GM12878 (cell line): ENCODE measurements around the gene NGFR. TPM values are rescaled to one million over a fixed set of nuclear protein-coding genes. Genes with fewer than 3 reads are reported as not detected.

Experiments used
- ATAC-seq: fragments of 200-7000 bp; cut with Tn5 transposase; 3 replicates; pipeline ENCODE4 v1.9.1; 2020; ENCODE audit warnings: mild to moderate bottlenecking, moderate library complexity
- BruUV-seq: library from RNA; stranded (reverse); fragments of 400-500 nt; replicated peaks from 2 replicates; lab custom pipeline; 2021; lab: Mats Ljungman, UMichigan
- CTCF ChIA-PET: fragments of 300-600 bp; sonication (Branson Sonifier 250); formaldehyde crosslinking; extraction: SDS; loops from one replicate; lab custom pipeline; 2021; ENCODE audit warnings: inconsistent platforms; lab: Yijun Ruan, JAX
- POLR2A ChIA-PET: fragments of 350-600 bp; formaldehyde crosslinking; extraction: SDS; loops from one replicate; lab custom pipeline; 2021; ENCODE audit warnings: inconsistent platforms; lab: Charles Lee
- RAD21 ChIA-PET: fragments of 300-600 bp; sonication (Branson Sonifier 250); formaldehyde crosslinking; loops from one replicate; lab custom pipeline; 2023; ENCODE audit warnings: antibody characterized with exemption; ENCODE audit not compliant: unreplicated experiment; lab: Charles Lee
- SMC1A ChIA-PET: fragments of 300-600 bp; sonication (Branson Sonifier 250); formaldehyde crosslinking; loops from one replicate; lab custom pipeline; 2023; ENCODE audit not compliant: unreplicated experiment, uncharacterized antibody; lab: Charles Lee
- DNase-seq: peaks from one replicate; pipeline ENCODE4 v3.0.0-alpha.2; 2011; ENCODE audit warnings: low read depth, low spot score
- FAIRE-seq: peaks from 3 replicates; lab custom pipeline; 2011; peaks lifted over from hg19 to GRCh38; lab: Jason Lieb, UNC
- H2AFZ ChIP-seq: 2 replicates; pipeline ENCODE4 v1.6.0; 2011; ENCODE audit warnings: low read depth, low read length, control low read depth; ENCODE audit not compliant: control insufficient read depth
- H3K27ac ChIP-seq: 2 replicates; pipeline ENCODE4 v1.5.1; 2011; ENCODE audit warnings: control low read depth; ENCODE audit not compliant: control insufficient read depth, insufficient read depth
- H3K27me3 ChIP-seq, 2 experiments: replicated peaks in 1 of 2; 2 replicates each; pipeline versions ENCODE4 v1.6.0 to v1.6.1; 2011; ENCODE audit warnings: low read length in 1 of 2; ENCODE audit not compliant: control insufficient read depth in 2 of 2, insufficient read depth in 2 of 2
- H3K36me3 ChIP-seq, 2 experiments: 2 replicates each; pipeline ENCODE4 v1.5.1; 2011; ENCODE audit warnings: low read length in 1 of 2; ENCODE audit not compliant: control insufficient read depth in 2 of 2, insufficient read depth in 2 of 2
- H3K4me1 ChIP-seq: 2 replicates; pipeline ENCODE4 v1.6.1; 2011; ENCODE audit warnings: mild to moderate bottlenecking, low read length, moderate library complexity, mixed read lengths; ENCODE audit not compliant: control insufficient read depth, insufficient read depth
- H3K4me2 ChIP-seq: 2 replicates; pipeline ENCODE4 v1.6.0; 2011; ENCODE audit warnings: control low read depth; ENCODE audit not compliant: control insufficient read depth, insufficient read depth
- H3K4me3 ChIP-seq: fragments of 200-600 bp; sonication (generic); 2 replicates; pipeline ENCODE4 v1.5.1; 2016
- H3K79me2 ChIP-seq: 2 replicates; pipeline ENCODE4 v1.6.0; 2011; ENCODE audit warnings: low read length; ENCODE audit not compliant: control insufficient read depth, insufficient read depth
- H3K9ac ChIP-seq: 2 replicates; pipeline ENCODE4 v1.8.0; 2011; ENCODE audit warnings: low read length, control low read depth, mixed read lengths; ENCODE audit not compliant: control insufficient read depth, insufficient read depth
- H3K9me3 ChIP-seq: replicated peaks from 3 replicates; pipeline ENCODE4 v1.5.1; 2011; ENCODE audit warnings: mild to moderate bottlenecking, low read length; ENCODE audit not compliant: control insufficient read depth, insufficient read depth
- H4K20me1 ChIP-seq: 2 replicates; pipeline ENCODE4 v1.6.0; 2011; ENCODE audit not compliant: control insufficient read depth, insufficient read depth
- ASH2L ChIP-seq: fragments of 300-600, 200-600 bp; sonication (generic); IDR thresholded peaks from 2 replicates; pipeline ENCODE4 v1.6.1; 2017; ENCODE audit warnings: low read depth, mild to moderate bottlenecking, borderline replicate concordance
- CBX3 ChIP-seq: fragments of 200-600 bp; sonication (generic); IDR thresholded peaks from 2 replicates; pipeline ENCODE4 v1.6.1; 2016; ENCODE audit warnings: low read depth, borderline replicate concordance
- HDAC2 ChIP-seq: fragments of 200-600 bp; sonication (generic); IDR thresholded peaks from 2 replicates; pipeline ENCODE4 v1.6.1; 2017
- HDAC6 ChIP-seq: fragments of 200-600 bp; sonication (generic); IDR thresholded peaks from one replicate; pipeline ENCODE4 v1.8.0; 2017; ENCODE audit warnings: antibody characterized with exemption; ENCODE audit not compliant: unreplicated experiment
- IRF3 ChIP-seq: fragments of 450-650 bp; IDR thresholded peaks from 2 replicates; pipeline ENCODE4 v1.6.1; 2014; ENCODE audit warnings: mild to moderate bottlenecking
- JUNB ChIP-seq: IDR thresholded peaks from 2 replicates; pipeline ENCODE4 v1.6.1; 2016; ENCODE audit warnings: antibody characterized with exemption, mild to moderate bottlenecking
- JUND ChIP-seq: IDR thresholded peaks from 2 replicates; pipeline ENCODE4 v1.6.1; 2012; ENCODE audit warnings: low read depth, mild to moderate bottlenecking, low read length, improper control_type of control experiment, moderate library complexity
- MEF2A ChIP-seq: IDR thresholded peaks from 2 replicates; pipeline ENCODE4 v1.6.1; 2011; ENCODE audit warnings: low read depth, mild to moderate bottlenecking, low read length, moderate library complexity; ENCODE audit not compliant: insufficient read depth
- PAX5 ChIP-seq: IDR thresholded peaks from 2 replicates; pipeline ENCODE4 v1.6.1; 2011; ENCODE audit warnings: low read depth, low read length, borderline replicate concordance
- PKNOX1 ChIP-seq: fragments of 450-650 bp; IDR thresholded peaks from 2 replicates; pipeline ENCODE4 v1.6.1; 2016; ENCODE audit warnings: mild to moderate bottlenecking
- RFX5 ChIP-seq: IDR thresholded peaks from 2 replicates; pipeline ENCODE4 v1.6.1; 2011; ENCODE audit warnings: low read depth, low read length, improper control_type of control experiment
- SIN3A ChIP-seq: IDR thresholded peaks from 2 replicates; pipeline ENCODE4 v1.6.1; 2012; ENCODE audit warnings: low read depth, low read length, improper control_type of control experiment
- SREBF1 ChIP-seq: IDR thresholded peaks from 2 replicates; pipeline ENCODE4 v1.6.1; 2012; ENCODE audit warnings: mild to moderate bottlenecking, low read length
- SRF ChIP-seq, 2 experiments: IDR thresholded peaks; 2 replicates each; pipeline ENCODE4 v1.6.1; 2011; ENCODE audit warnings: low read depth in 2 of 2, low read length in 2 of 2, mild to moderate bottlenecking in 1 of 2, moderate library complexity in 1 of 2
- STAT3 ChIP-seq: IDR thresholded peaks from 2 replicates; pipeline ENCODE4 v1.6.1; 2011; ENCODE audit warnings: low read depth, low read length, improper control_type of control experiment
- WGBS: methylation state at CpG from one replicate; pipeline ENCODE4 v1.1.6; 2016; ENCODE audit warnings: low lambda C conversion rate; ENCODE audit not compliant: insufficient replicate concordance, insufficient coverage; ENCODE audit errors: missing lambda C conversion rate; 5-methylcytosine and 5-hydroxymethylcytosine counted together
- in situ Hi-C: fragments of 300-500 bp; cut with MboI; formaldehyde crosslinking; loops from 9 replicates; pipeline ENCODE4 v1.14.3; 2018; ENCODE audit warnings: mixed read lengths
- intact Hi-C: fragments of 100-400 bp; cut with micrococcal nuclease; formaldehyde crosslinking; loops from one replicate; pipeline ENCODE4 v1.14.2; 2022; ENCODE audit not compliant: unreplicated experiment
- polyA plus RNA-seq, 11 experiments: library from polyadenylated mRNA; depleted of rRNA in 4 of 11; unstranded in 6 of 11; stranded (reverse) in 5 of 11; fragments of >200 nt; fragmentation: Nextera tagmentation in 4 of 11; fragmentation: Illumina TruSeq in 1 of 11; extraction: Ambion mirVana in 4 of 11; extraction: Trizol in 1 of 11; gene quantifications; 1 replicate in 1 of 11; 2 replicates in 10 of 11; pipeline versions ENCODE4 v1.2.1 to v1.2.3, GENCODE V29; 2011 to 2016; ENCODE audit warnings: inconsistent platforms in 2 of 11, missing spikeins in 2 of 11, low read depth in 1 of 11
- total RNA-seq, 4 experiments: library from RNA; depleted of rRNA in 3 of 4; stranded (reverse); fragments of >200 nt in 3 of 4; fragmentation: Illumina TruSeq in 1 of 4; extraction: Trizol in 1 of 4; gene quantifications; 2 replicates each; pipeline versions ENCODE4 v1.2.1 to v1.2.3, GENCODE V29; 2013 to 2021
- TF ChIP-seq, protein P1 (sequence below): fragments of 150-350 bp; IDR thresholded peaks from 2 replicates; pipeline ENCODE4 v1.6.1; 2016; ENCODE audit warnings: low read depth, low read length

The NGFR gene
- total and polyA plus RNA-seq, 10 of the 15 experiments (the other 5 are each of a cell fraction or from before 2014, with no cell fraction given), result 0.05 to 0.28 (median 0.08) TPM; not detected in 1

DNA sequence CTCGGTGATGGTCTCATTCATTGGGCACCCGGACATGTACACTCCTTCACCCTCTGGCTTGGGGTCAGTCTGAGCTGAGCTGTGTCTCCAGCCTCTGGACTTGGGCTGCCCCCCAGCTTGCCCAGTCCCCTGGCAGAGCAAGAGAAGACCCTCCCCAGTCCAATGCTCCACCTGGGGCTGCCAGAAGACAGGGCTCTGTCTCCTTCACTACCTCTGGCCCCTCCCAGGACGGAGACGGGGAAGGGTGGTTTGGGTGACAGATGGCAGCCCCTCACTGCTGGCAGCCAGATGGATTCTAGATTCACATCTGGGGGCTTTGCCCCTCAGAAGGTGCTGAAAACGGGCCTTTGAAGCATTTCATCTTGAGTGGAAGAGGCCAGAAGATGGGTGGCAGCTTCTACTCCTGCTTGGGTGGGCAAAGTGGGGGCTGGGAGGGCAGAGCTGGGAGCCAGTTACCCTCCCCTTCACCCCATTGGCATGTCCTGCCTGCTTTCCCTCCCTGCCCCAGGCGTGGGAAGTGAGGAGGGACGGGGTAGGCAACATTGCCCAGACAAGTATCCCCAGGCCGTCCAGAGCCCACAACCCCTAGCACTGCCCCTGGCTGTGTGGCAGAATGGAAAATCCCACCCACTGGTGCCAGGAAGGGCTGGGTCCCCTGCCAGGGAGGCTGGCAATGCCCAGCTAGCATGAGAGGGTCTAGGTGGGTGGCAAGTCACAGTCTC, 13.9 kb downstream of the NGFR start:
- H2AFZ ChIP-seq, result no peak overlapping the region
- H3K27ac ChIP-seq, result no peak overlapping the region
- WGBS, result 6% methylated on average over 8 of the region's 8 CpGs
- TF ChIP-seq, protein P1, sequence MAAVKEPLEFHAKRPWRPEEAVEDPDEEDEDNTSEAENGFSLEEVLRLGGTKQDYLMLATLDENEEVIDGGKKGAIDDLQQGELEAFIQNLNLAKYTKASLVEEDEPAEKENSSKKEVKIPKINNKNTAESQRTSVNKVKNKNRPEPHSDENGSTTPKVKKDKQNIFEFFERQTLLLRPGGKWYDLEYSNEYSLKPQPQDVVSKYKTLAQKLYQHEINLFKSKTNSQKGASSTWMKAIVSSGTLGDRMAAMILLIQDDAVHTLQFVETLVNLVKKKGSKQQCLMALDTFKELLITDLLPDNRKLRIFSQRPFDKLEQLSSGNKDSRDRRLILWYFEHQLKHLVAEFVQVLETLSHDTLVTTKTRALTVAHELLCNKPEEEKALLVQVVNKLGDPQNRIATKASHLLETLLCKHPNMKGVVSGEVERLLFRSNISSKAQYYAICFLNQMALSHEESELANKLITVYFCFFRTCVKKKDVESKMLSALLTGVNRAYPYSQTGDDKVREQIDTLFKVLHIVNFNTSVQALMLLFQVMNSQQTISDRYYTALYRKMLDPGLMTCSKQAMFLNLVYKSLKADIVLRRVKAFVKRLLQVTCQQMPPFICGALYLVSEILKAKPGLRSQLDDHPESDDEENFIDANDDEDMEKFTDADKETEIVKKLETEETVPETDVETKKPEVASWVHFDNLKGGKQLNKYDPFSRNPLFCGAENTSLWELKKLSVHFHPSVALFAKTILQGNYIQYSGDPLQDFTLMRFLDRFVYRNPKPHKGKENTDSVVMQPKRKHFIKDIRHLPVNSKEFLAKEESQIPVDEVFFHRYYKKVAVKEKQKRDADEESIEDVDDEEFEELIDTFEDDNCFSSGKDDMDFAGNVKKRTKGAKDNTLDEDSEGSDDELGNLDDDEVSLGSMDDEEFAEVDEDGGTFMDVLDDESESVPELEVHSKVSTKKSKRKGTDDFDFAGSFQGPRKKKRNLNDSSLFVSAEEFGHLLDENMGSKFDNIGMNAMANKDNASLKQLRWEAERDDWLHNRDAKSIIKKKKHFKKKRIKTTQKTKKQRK, result no peak
- TF ChIP-seq CBX3, result no peak
- no peak for TF ChIP-seq PKNOX1
- no peak for TF ChIP-seq SIN3A
- no peak for TF ChIP-seq JUNB
- TF ChIP-seq SREBF1, result no peak
- no peak for TF ChIP-seq IRF3
- no peak for TF ChIP-seq ASH2L
- TF ChIP-seq PAX5, result no peak
- no peak for TF ChIP-seq MEF2A
- TF ChIP-seq HDAC6, result no peak
- TF ChIP-seq SRF (IDR thresholded peaks at IDR 0.05; ENCODE audit: low read depth in 2 of 2, low read length in 2 of 2), result no peak
- TF ChIP-seq RFX5, result no peak
- TF ChIP-seq HDAC2, result no peak
- TF ChIP-seq JUND, result no peak
- TF ChIP-seq STAT3, result no peak
- H3K9me3 ChIP-seq, result no peaks in the 10 kb centered on the region
- ChIA-PET RAD21 (no interaction called here), CTCF (interaction anchor here (0.9 to 2.0 kb wide), 2 partner anchors 48 to 62 kb away, joined by 3 to 10 read pairs; no protein-coding TSS in a partner anchor), SMC1A (no interaction called here), POLR2A (no interaction called here)
- H3K4me2 ChIP-seq, result no peak overlapping the region
- ATAC-seq, result no peak
- no peaks in the 10 kb centered on the region for H3K4me1 ChIP-seq
- H3K79me2 ChIP-seq, result no peaks in the 10 kb centered on the region
- no peaks in the 10 kb centered on the region for H3K36me3 ChIP-seq
- H4K20me1 ChIP-seq, result no peaks in the 10 kb centered on the region
- no TSS peak for BruUV-seq
- H3K4me3 ChIP-seq, result no peak overlapping the region
- no peak overlapping the region for H3K9ac ChIP-seq
- in situ Hi-C loops (no loop called here), intact Hi-C loops (no loop called here)
- H3K27me3 ChIP-seq, result no peaks in the 10 kb centered on the region; a peak in 2 of 4 replicates
- no peak for FAIRE-seq
- DNase-seq, result no peak
